ENCODE data around the gene VEGFC.

VEGFC gene

GRCh38 chr4:176708771-176709311, 83.9 kb downstream of the VEGFC start:
- no peaks in the 10 kb centered on the region for H3K4me1 ChIP-seq
- H3K9me3 ChIP-seq (ENCODE audit: control insufficient read depth, low read length), result no peaks in the 10 kb centered on the region
- no peak overlapping the region for H2AFZ ChIP-seq
- TF ChIP-seq, protein P1, sequence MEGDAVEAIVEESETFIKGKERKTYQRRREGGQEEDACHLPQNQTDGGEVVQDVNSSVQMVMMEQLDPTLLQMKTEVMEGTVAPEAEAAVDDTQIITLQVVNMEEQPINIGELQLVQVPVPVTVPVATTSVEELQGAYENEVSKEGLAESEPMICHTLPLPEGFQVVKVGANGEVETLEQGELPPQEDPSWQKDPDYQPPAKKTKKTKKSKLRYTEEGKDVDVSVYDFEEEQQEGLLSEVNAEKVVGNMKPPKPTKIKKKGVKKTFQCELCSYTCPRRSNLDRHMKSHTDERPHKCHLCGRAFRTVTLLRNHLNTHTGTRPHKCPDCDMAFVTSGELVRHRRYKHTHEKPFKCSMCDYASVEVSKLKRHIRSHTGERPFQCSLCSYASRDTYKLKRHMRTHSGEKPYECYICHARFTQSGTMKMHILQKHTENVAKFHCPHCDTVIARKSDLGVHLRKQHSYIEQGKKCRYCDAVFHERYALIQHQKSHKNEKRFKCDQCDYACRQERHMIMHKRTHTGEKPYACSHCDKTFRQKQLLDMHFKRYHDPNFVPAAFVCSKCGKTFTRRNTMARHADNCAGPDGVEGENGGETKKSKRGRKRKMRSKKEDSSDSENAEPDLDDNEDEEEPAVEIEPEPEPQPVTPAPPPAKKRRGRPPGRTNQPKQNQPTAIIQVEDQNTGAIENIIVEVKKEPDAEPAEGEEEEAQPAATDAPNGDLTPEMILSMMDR (IDR thresholded peaks at IDR 0.05), result no peak
- no peak overlapping the region for H3K4me2 ChIP-seq (ENCODE audit: low read length)
- H3K27ac ChIP-seq, result no peak overlapping the region
- H3K4me3 ChIP-seq (ENCODE audit: low read depth, low read length), result no peak overlapping the region
- H3K9ac ChIP-seq, result no peak overlapping the region
- H3K36me3 ChIP-seq (ENCODE audit: control insufficient read depth, insufficient read depth, low read length), result no peaks in the 10 kb centered on the region
- H3K79me2 ChIP-seq, result no peaks in the 10 kb centered on the region
- no peaks in the 10 kb centered on the region for H3K27me3 ChIP-seq (ENCODE audit: control insufficient read depth, insufficient read depth, low read length)

DNA sequence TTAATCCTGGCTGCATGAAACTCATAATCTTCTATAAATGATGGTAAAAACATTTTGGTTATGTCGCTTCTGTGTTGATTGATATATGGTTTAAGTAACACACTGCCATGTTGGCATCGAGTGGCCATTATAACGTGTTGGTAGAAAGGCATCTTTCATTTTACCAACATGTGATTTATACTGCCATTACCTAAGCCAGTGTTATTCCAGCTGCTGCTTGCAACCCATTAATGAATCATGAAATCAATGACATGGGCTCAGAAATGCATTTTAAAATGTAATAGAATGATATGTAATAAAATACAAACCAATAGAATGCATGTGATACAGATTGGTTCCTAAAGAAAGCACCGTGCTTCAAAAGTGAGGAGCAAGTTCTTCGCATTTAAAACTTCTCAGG, 102.0 kb downstream of the VEGFC start:
- Histone ChIP-seq H3K27ac (no peak overlapping the region), H3K4me1 (no peaks in the 10 kb centered on the region), H3K79me2 (no peaks in the 10 kb centered on the region), H2AFZ (no peak overlapping the region), H3K9me3 (ENCODE audit: control insufficient read depth, low read length) (no peaks in the 10 kb centered on the region), H3K4me3 (ENCODE audit: low read depth, low read length) (no peak overlapping the region), H3K27me3 (ENCODE audit: control insufficient read depth, insufficient read depth, low read length) (no peaks in the 10 kb centered on the region), H3K9ac (no peak overlapping the region), H3K4me2 (ENCODE audit: low read length) (no peak overlapping the region), H3K36me3 (ENCODE audit: control insufficient read depth, insufficient read depth, low read length) (no peaks in the 10 kb centered on the region)
- TF ChIP-seq, protein P1 (IDR thresholded peaks at IDR 0.05), result no peak

GRCh38 chr4:176680668-176681180, 112.0 kb downstream of the VEGFC start:
- no peaks in the 10 kb centered on the region for H3K4me1 ChIP-seq
- no peaks in the 10 kb centered on the region for H3K79me2 ChIP-seq
- TF ChIP-seq, protein P1 (IDR thresholded peaks at IDR 0.05), result no peak
- no peak overlapping the region for H3K4me2 ChIP-seq (ENCODE audit: low read length)
- H2AFZ ChIP-seq, result no peak overlapping the region
- no peaks in the 10 kb centered on the region for H3K36me3 ChIP-seq (ENCODE audit: control insufficient read depth, insufficient read depth, low read length)
- no peak overlapping the region for H3K9ac ChIP-seq
- H3K27ac ChIP-seq, result no peak overlapping the region
- H3K4me3 ChIP-seq (ENCODE audit: low read depth, low read length), result no peak overlapping the region
- no peaks in the 10 kb centered on the region for H3K9me3 ChIP-seq (ENCODE audit: control insufficient read depth, low read length)
- no peaks in the 10 kb centered on the region for H3K27me3 ChIP-seq (ENCODE audit: control insufficient read depth, insufficient read depth, low read length)

GRCh38 chr4:176676901-176677300, 115.8 kb downstream of the VEGFC start:
- no peak overlapping the region for H3K4me2 ChIP-seq (ENCODE audit: low read length)
- H3K36me3 ChIP-seq (ENCODE audit: control insufficient read depth, insufficient read depth, low read length), result no peaks in the 10 kb centered on the region
- H3K79me2 ChIP-seq, result no peaks in the 10 kb centered on the region
- TF ChIP-seq, protein P1 (IDR thresholded peaks at IDR 0.05), result no peak
- no peak overlapping the region for H3K27ac ChIP-seq
- no peaks in the 10 kb centered on the region for H3K4me1 ChIP-seq
- H3K9ac ChIP-seq, result no peak overlapping the region
- no peaks in the 10 kb centered on the region for H3K9me3 ChIP-seq (ENCODE audit: control insufficient read depth, low read length)
- H3K4me3 ChIP-seq (ENCODE audit: low read depth, low read length), result no peak overlapping the region
- H3K27me3 ChIP-seq (ENCODE audit: control insufficient read depth, insufficient read depth, low read length), result no peaks in the 10 kb centered on the region
- H2AFZ ChIP-seq, result no peak overlapping the region

- Histone ChIP-seq H3K79me2 (no peaks in the 10 kb centered on the region), H3K9me3 (ENCODE audit: control insufficient read depth, low read length) (no peaks in the 10 kb centered on the region), H3K4me2 (ENCODE audit: low read length) (no peak overlapping the region), H3K4me1 (no peaks in the 10 kb centered on the region), H3K27ac (no peak overlapping the region), H3K9ac (no peak overlapping the region), H3K4me3 (ENCODE audit: low read depth, low read length) (no peak overlapping the region), H3K27me3 (ENCODE audit: control insufficient read depth, insufficient read depth, low read length) (no peaks in the 10 kb centered on the region), H2AFZ (no peak overlapping the region), H3K36me3 (ENCODE audit: control insufficient read depth, insufficient read depth, low read length) (no peaks in the 10 kb centered on the region)
- TF ChIP-seq, protein P1 (IDR thresholded peaks at IDR 0.05), result no peak
These were observed 116.9 kb downstream of the VEGFC start for GRCh38 chr4:176675810-176676209.
